HCT116 (cell line): ENCODE results near the gene COBLL1. TPM values are rescaled to one million over a fixed set of nuclear protein-coding genes. Genes with fewer than 3 reads are reported as not detected.

Experiments
- ATAC-seq: fragments of 200-7000 bp; cut with Tn5 transposase; 2 replicates; pipeline ENCODE4 v1.9.1; 2020; ENCODE audit warnings: mild to moderate bottlenecking, moderate library complexity
- BruUV-seq: library from RNA; stranded (reverse); fragments of 400-500 nt; replicated peaks from 2 replicates; lab custom pipeline; 2021; lab: Mats Ljungman, UMichigan
- CTCF ChIA-PET: fragments of 300-600 bp; sonication (Branson Sonifier 250); formaldehyde crosslinking; loops from one replicate; lab custom pipeline; 2021; ENCODE audit warnings: antibody characterized with exemption; lab: Charles Lee
- POLR2A ChIA-PET: fragments of 300-600, 350-600 bp; sonication (Branson Sonifier 250); formaldehyde crosslinking; loops from one replicate; lab custom pipeline; 2021; ENCODE audit warnings: antibody characterized with exemption; lab: Charles Lee
- RAD21 ChIA-PET, 2 experiments: fragments of 300-600 bp; sonication (Branson Sonifier 250); formaldehyde crosslinking; loops; one replicate each; lab custom pipeline; 2023; ENCODE audit warnings: low total read pairs in 2 of 2; ENCODE audit not compliant: uncharacterized antibody in 2 of 2, unreplicated experiment in 2 of 2, low non-redundant PET in 1 of 2; lab: Charles Lee
- DNase-seq: peaks from one replicate; pipeline ENCODE4 v3.0.0-alpha.2; 2010; ENCODE audit warnings: low read depth, low spot score
- H2AFZ ChIP-seq: fragments of 200-600 bp; shearing (Covaris generic), sonication (generic); 2 replicates; pipeline ENCODE4 v1.6.1; 2017; ENCODE audit warnings: low read depth, mixed run types, mixed read lengths, antibody characterized with exemption, low read length; ENCODE audit not compliant: poor library complexity, severe bottlenecking
- H3K27ac ChIP-seq: 2 replicates; pipeline ENCODE4 v1.5.1; 2012; ENCODE audit warnings: low read depth, low read length
- H3K27me3 ChIP-seq: fragments of 200-600 bp; sonication (generic); 2 replicates; pipeline ENCODE4 v1.6.1; 2016; ENCODE audit warnings: mixed run types, low read length, mixed read lengths; ENCODE audit not compliant: insufficient read depth
- H3K36me3 ChIP-seq, 2 experiments: fragments of 200-500 bp in 1 of 2; fragments of 200-600 bp in 1 of 2; sonication (Bioruptor generic) in 1 of 2; sonication (generic) in 1 of 2; 2 replicates each; pipeline versions ENCODE4 v1.5.1 to v1.6.1; 2014 to 2016; ENCODE audit warnings: low read length in 2 of 2, inconsistent platforms in 1 of 2, mixed read lengths in 1 of 2, mixed run types in 1 of 2; ENCODE audit not compliant: insufficient read depth in 2 of 2, control insufficient read depth in 1 of 2
- H3K4me1 ChIP-seq, 2 experiments: fragments of 200-600 bp in 1 of 2; sonication (generic) in 1 of 2; 2 replicates each; pipeline versions ENCODE4 v1.5.1 to v1.6.1; 2012 to 2017; ENCODE audit warnings: low read length in 2 of 2, inconsistent platforms in 1 of 2, mild to moderate bottlenecking in 1 of 2, mixed read lengths in 1 of 2, mixed run types in 1 of 2, moderate library complexity in 1 of 2; ENCODE audit not compliant: insufficient read depth in 2 of 2, control insufficient read depth in 1 of 2
- H3K4me2 ChIP-seq: fragments of 200-600 bp; sonication (generic); 2 replicates; pipeline ENCODE4 v1.6.1; 2017; ENCODE audit warnings: mixed run types, low read length, mixed read lengths
- H3K4me3 ChIP-seq, 2 experiments: fragments of 200-600 bp in 1 of 2; sonication (generic) in 1 of 2; replicated peaks in 1 of 2; 2 replicates each; pipeline ENCODE4 v1.5.1; 2011 to 2016; ENCODE audit warnings: low read length in 2 of 2, control low read depth in 1 of 2, low read depth in 1 of 2, mild to moderate bottlenecking in 1 of 2, mixed read lengths in 1 of 2, mixed run types in 1 of 2
- H3K79me2 ChIP-seq: fragments of 200-600 bp; sonication (generic); 2 replicates; pipeline ENCODE4 v1.6.1; 2017; ENCODE audit warnings: mild to moderate bottlenecking, mixed run types, low read length, moderate library complexity, mixed read lengths; ENCODE audit not compliant: insufficient read depth
- H3K9ac ChIP-seq: fragments of 200-600 bp; sonication (generic); 2 replicates; pipeline ENCODE4 v1.6.1; 2016; ENCODE audit warnings: low read length, mixed read lengths
- H3K9me2 ChIP-seq: fragments of 200-600 bp; sonication (generic), shearing (Covaris generic); 2 replicates; pipeline ENCODE4 v1.6.1; 2017; ENCODE audit warnings: mixed run types, mild to moderate bottlenecking, moderate library complexity; ENCODE audit not compliant: insufficient read depth
- H3K9me3 ChIP-seq, 2 experiments: fragments of 200-500 bp in 1 of 2; fragments of 200-600 bp in 1 of 2; sonication (Bioruptor generic) in 1 of 2; sonication (generic) in 1 of 2; 2 replicates each; pipeline ENCODE4 v1.6.1; 2014 to 2017; ENCODE audit warnings: low read length in 2 of 2, mixed read lengths in 2 of 2, inconsistent platforms in 1 of 2, low read depth in 1 of 2, mild to moderate bottlenecking in 1 of 2, mixed run types in 1 of 2, moderate library complexity in 1 of 2; ENCODE audit not compliant: control insufficient read depth in 1 of 2, insufficient read depth in 1 of 2
- H4K20me1 ChIP-seq: fragments of 200-600 bp; sonication (generic), shearing (Covaris generic); 2 replicates; pipeline ENCODE4 v1.6.1; 2017; ENCODE audit warnings: mixed run types, mild to moderate bottlenecking, moderate library complexity; ENCODE audit not compliant: insufficient read depth
- ATF3 ChIP-seq: IDR thresholded peaks from 2 replicates; pipeline ENCODE4 v1.6.1; 2012
- CBX3 ChIP-seq: IDR thresholded peaks from 2 replicates; pipeline ENCODE4 v1.6.1; 2012; ENCODE audit warnings: low read depth
- CEBPB ChIP-seq: IDR thresholded peaks from 2 replicates; pipeline ENCODE4 v1.6.1; 2012; ENCODE audit warnings: low read depth
- EZH2 ChIP-seq: fragments of 200-600 bp; sonication (generic); IDR thresholded peaks from 2 replicates; pipeline ENCODE4 v1.6.1; 2017; ENCODE audit warnings: antibody characterized with exemption, mixed run types
- EZH2phosphoT487 ChIP-seq: fragments of 200-600 bp; IDR thresholded peaks from 2 replicates; pipeline ENCODE4 v1.6.1; 2018; ENCODE audit warnings: antibody characterized with exemption, borderline replicate concordance
- MAX ChIP-seq: IDR thresholded peaks from 2 replicates; pipeline ENCODE4 v1.6.1; 2012
- YY1 ChIP-seq: IDR thresholded peaks from 2 replicates; pipeline ENCODE4 v1.6.1; 2011; ENCODE audit warnings: low read length, low read depth, moderate library complexity, mild to moderate bottlenecking; ENCODE audit not compliant: insufficient replicate concordance; ENCODE audit errors: extremely low read depth
- ZFX ChIP-seq: fragments of 450-650 bp; IDR thresholded peaks from 2 replicates; pipeline ENCODE4 v1.6.1; 2017
- ZNF274 ChIP-seq: fragments of 200-500 bp; sonication (Bioruptor generic); IDR thresholded peaks from 2 replicates; pipeline ENCODE4 v1.6.1; 2014; ENCODE audit warnings: mild to moderate bottlenecking, low read depth, low read length, inconsistent platforms
- intact Hi-C: fragments of 100-400 bp; cut with micrococcal nuclease; formaldehyde crosslinking; loops from 2 replicates; pipeline ENCODE4 v1.10.0; 2022
- total RNA-seq: library from RNA; stranded (reverse); gene quantifications from one replicate; pipeline ENCODE4 v1.2.1, GENCODE V29; 2021; ENCODE audit not compliant: unreplicated experiment

The COBLL1 gene
- total RNA-seq, 1 experiment from 2014 or later, result 3.6 TPM

GRCh38 chr2:164808776-164809175, 32.8 kb downstream of the COBLL1 start (continued):
- TF ChIP-seq ZNF274 (no peak), ATF3 (no peak), EZH2phosphoT487 (no peak), MAX (no peak), ZFX (no peak)

GRCh38 chr2:164803776-164804466, 37.7 kb downstream of the COBLL1 start:
- no TSS peak for BruUV-seq
- RAD21 ChIA-PET, result no interaction called here

More at GRCh38 chr2:164803776-164804466, 37.7 kb downstream of the COBLL1 start:
- ATAC-seq, result no peak
- no peak overlapping the region for H3K9ac ChIP-seq
- H3K9me2 ChIP-seq, result no peaks in the 10 kb centered on the region
- H3K4me1 ChIP-seq, result no peaks in the 10 kb centered on the region
- H3K27me3 ChIP-seq, result no peaks in the 10 kb centered on the region
- TF ChIP-seq EZH2phosphoT487, result no peak
- TF ChIP-seq CEBPB, result no peak
- TF ChIP-seq EZH2, result no peak
- TF ChIP-seq YY1, result no peak
- no peak for TF ChIP-seq CBX3
- TF ChIP-seq, all 23 proteins: peak for 0
- Histone ChIP-seq H3K9me3 (no peaks in the 10 kb centered on the region), H2AFZ (no peak overlapping the region), H3K4me3 (no peak overlapping the region), H3K27ac (no peak overlapping the region), H4K20me1 (no peaks in the 10 kb centered on the region), H3K79me2 (no peaks in the 10 kb centered on the region), H3K36me3 (no peaks in the 10 kb centered on the region), H3K4me2 (no peak overlapping the region)
- intact Hi-C loops, result no loop called here
- POLR2A ChIA-PET, result no interaction called here
- DNase-seq, result no peak
- CTCF ChIA-PET, result no interaction called here
